HEK293 (cell line): ENCODE data around the gene SLC37A3.

Experiments used
- AEBP2 ChIP-seq: fragments of 450-650 bp; formaldehyde crosslinking; IDR thresholded peaks from 2 replicates; pipeline ENCODE4 v1.5.1; 2016; ENCODE audit warnings: missing biosample characterization, missing genetic modification characterization, borderline replicate concordance
- BCL11A ChIP-seq: fragments of 450-650 bp; formaldehyde crosslinking; IDR thresholded peaks from 2 replicates; pipeline ENCODE4 v1.5.1; 2016; ENCODE audit warnings: low read depth, missing biosample characterization, missing genetic modification characterization
- BCL11B ChIP-seq: fragments of 450-650 bp; formaldehyde crosslinking; IDR thresholded peaks from 2 replicates; pipeline ENCODE4 v1.5.1; 2016; ENCODE audit warnings: low read depth, missing biosample characterization, missing genetic modification characterization
- ELK4 ChIP-seq: IDR thresholded peaks from 2 replicates; pipeline ENCODE4 v1.6.1; 2011; ENCODE audit warnings: mild to moderate bottlenecking, low read depth, low read length, borderline replicate concordance
- KLF1 ChIP-seq: fragments of 450-650 bp; formaldehyde crosslinking; IDR thresholded peaks from 2 replicates; pipeline ENCODE4 v1.5.1; 2016; ENCODE audit warnings: missing biosample characterization, missing genetic modification characterization
- KLF17 ChIP-seq: fragments of 450-650 bp; formaldehyde crosslinking; IDR thresholded peaks from 2 replicates; pipeline ENCODE4 v1.5.1; 2016; ENCODE audit warnings: missing biosample characterization, missing genetic modification characterization
- PBX3 ChIP-seq: sonication (generic); formaldehyde crosslinking; IDR thresholded peaks from 2 replicates; pipeline ENCODE4 v1.8.1; 2022; ENCODE audit warnings: mild to moderate bottlenecking, moderate library complexity, missing genetic modification reagents
- SP3 ChIP-seq: fragments of 450-650 bp; formaldehyde crosslinking; IDR thresholded peaks from 2 replicates; pipeline ENCODE4 v1.5.1; 2016; ENCODE audit warnings: missing biosample characterization, missing genetic modification characterization
- TRIM28 ChIP-seq: IDR thresholded peaks from 2 replicates; pipeline ENCODE4 v1.6.1; 2011; ENCODE audit warnings: low read length, control low read depth, borderline replicate concordance
- ZBTB26 ChIP-seq: fragments of 450-650 bp; formaldehyde crosslinking; optimal IDR thresholded peaks from 2 replicates; pipeline ENCODE3; 2016; ENCODE audit warnings: missing biosample characterization, mild to moderate bottlenecking, missing genetic modification characterization
- ZBTB8A ChIP-seq: fragments of 450-650 bp; formaldehyde crosslinking; IDR thresholded peaks from 2 replicates; pipeline ENCODE4 v1.5.1; 2016; ENCODE audit warnings: missing biosample characterization, missing genetic modification characterization
- ZFP41 ChIP-seq: fragments of 450-650 bp; formaldehyde crosslinking; IDR thresholded peaks from 2 replicates; pipeline ENCODE4 v1.5.1; 2016; ENCODE audit warnings: missing biosample characterization, missing genetic modification characterization, borderline replicate concordance
- ZNF155 ChIP-seq: fragments of 450-650 bp; formaldehyde crosslinking; IDR thresholded peaks from 2 replicates; pipeline ENCODE4 v1.5.1; 2016; ENCODE audit warnings: missing biosample characterization, missing genetic modification characterization
- ZNF239 ChIP-seq: fragments of 450-650 bp; formaldehyde crosslinking; IDR thresholded peaks from 2 replicates; pipeline ENCODE4 v1.5.1; 2016; ENCODE audit warnings: missing biosample characterization, missing genetic modification characterization
- ZNF280D ChIP-seq: fragments of 450-650 bp; formaldehyde crosslinking; IDR thresholded peaks from 2 replicates; pipeline ENCODE4 v1.5.1; 2016; ENCODE audit warnings: missing biosample characterization, missing genetic modification characterization
- ZNF311 ChIP-seq: fragments of 450-650 bp; formaldehyde crosslinking; IDR thresholded peaks from 2 replicates; pipeline ENCODE4 v1.5.1; 2017; ENCODE audit warnings: missing biosample characterization, missing genetic modification characterization, borderline replicate concordance
- ZNF324 ChIP-seq: fragments of 450-650 bp; formaldehyde crosslinking; IDR thresholded peaks from 2 replicates; pipeline ENCODE4 v1.5.1; 2016; ENCODE audit warnings: missing biosample characterization, missing genetic modification characterization
- ZNF514 ChIP-seq: fragments of 450-650 bp; formaldehyde crosslinking; IDR thresholded peaks from 2 replicates; pipeline ENCODE4 v1.5.1; 2016; ENCODE audit warnings: missing biosample characterization, missing genetic modification characterization
- ZNF555 ChIP-seq: fragments of 450-650 bp; formaldehyde crosslinking; conservative IDR thresholded peaks from 2 replicates; pipeline ENCODE4 v1.5.1; 2017; ENCODE audit warnings: missing biosample characterization, mild to moderate bottlenecking, missing genetic modification characterization, inconsistent platforms
- ZNF571 ChIP-seq: fragments of 450-650 bp; formaldehyde crosslinking; IDR thresholded peaks from 2 replicates; pipeline ENCODE4 v1.5.0; 2017; ENCODE audit warnings: missing biosample characterization, missing genetic modification characterization
- ZNF600 ChIP-seq: fragments of 450-650 bp; formaldehyde crosslinking; IDR thresholded peaks from 2 replicates; pipeline ENCODE4 v1.5.1; 2016; ENCODE audit warnings: missing biosample characterization, missing genetic modification characterization
- ZNF664 ChIP-seq: fragments of 450-650 bp; formaldehyde crosslinking; IDR thresholded peaks from 2 replicates; pipeline ENCODE4 v1.5.1; 2016; ENCODE audit warnings: missing biosample characterization, missing genetic modification characterization
- ZNF670 ChIP-seq: fragments of 450-650 bp; formaldehyde crosslinking; IDR thresholded peaks from 2 replicates; pipeline ENCODE4 v1.5.1; 2016; ENCODE audit warnings: missing biosample characterization, missing genetic modification characterization, low read depth
- ZNF677 ChIP-seq: fragments of 450-650 bp; IDR thresholded peaks from 2 replicates; pipeline ENCODE4 v1.5.0; 2018; ENCODE audit warnings: missing biosample characterization, mild to moderate bottlenecking, missing genetic modification characterization, moderate library complexity
- ZNF704 ChIP-seq: fragments of 450-650 bp; formaldehyde crosslinking; IDR thresholded peaks from 2 replicates; pipeline ENCODE4 v1.5.1; 2016; ENCODE audit warnings: missing biosample characterization, missing genetic modification characterization
- ZNF707 ChIP-seq: fragments of 450-650 bp; formaldehyde crosslinking; IDR thresholded peaks from 2 replicates; pipeline ENCODE4 v1.5.1; 2016; ENCODE audit warnings: missing biosample characterization, missing genetic modification characterization
- ZSCAN23 ChIP-seq: fragments of 450-650 bp; formaldehyde crosslinking; IDR thresholded peaks from 2 replicates; pipeline ENCODE4 v1.5.1; 2016; ENCODE audit warnings: missing biosample characterization, missing genetic modification characterization

SLC37A3 gene

GRCh38 chr7:140397784-140398750 lies at the start of gene SLC37A3 (continued):
- TF ChIP-seq BCL11B (tag by site-specific recombination) (peak; percentile 42; the same call in 1 of the 2 replicates), ZNF664 (tag by site-specific recombination) (no peak), ZSCAN23 (tag by site-specific recombination) (no peak), ZNF280D (tag by site-specific recombination) (no peak), ZNF600 (tag by site-specific recombination) (no peak), ZBTB8A (tag by site-specific recombination) (peak; percentile 50), ZNF677 (tag by site-specific recombination) (no peak), ZNF311 (no peak), ZFP41 (tag by site-specific recombination) (no peak), TRIM28 (no peak), ZNF670 (tag by site-specific recombination) (no peak), ZNF707 (tag by site-specific recombination) (no peak), KLF17 (tag by site-specific recombination) (0 out of 2 replicates have a peak, but pooled peaks have one; percentile 24), ELK4 (peak; percentile 41; the same call in 1 of the 2 replicates), ZNF555 (tag by site-specific recombination) (no peak), ZNF155 (tag by site-specific recombination) (no peak), ZNF571 (tag by site-specific recombination) (no peak), PBX3 (0 out of 2 replicates have a peak, but pooled peaks have one; percentile 25), KLF1 (tag by site-specific recombination) (peak; percentile 71; the same call in 1 of the 2 replicates), AEBP2 (tag by site-specific recombination) (no peak), ZBTB26 (tag by site-specific recombination) (peak; percentile 41), ZNF239 (tag by site-specific recombination) (no peak), ZNF324 (tag by site-specific recombination) (no peak), ZNF704 (tag by site-specific recombination) (no peak), ZNF514 (no peak), BCL11A (0 out of 2 replicates have a peak, but pooled peaks have one; percentile 49), SP3 (tag by site-specific recombination) (peak; percentile 77)
